Activated T-cell treated with anti-CD3 and anti-CD28 coated beads, Interleukin-2, amount 50 U/mL, for 72 hours (primary cell): ENCODE results near the gene TRIM61. TPM values are rescaled to one million over a fixed set of nuclear protein-coding genes. Genes with fewer than 3 reads are reported as not detected.
A peak's percentile ranks its signal among the peaks of the same experiment; 100 is the strongest.
"Not testable (repeated sequence)": the region's sequence is repeated elsewhere in the genome, so short reads cannot be mapped to it uniquely, and the experiment has no call there.

ENCODE experiments used
- ATAC-seq, 2 donors: fragments of 150-1000 bp; cut with Tn5 transposase; replicated peaks in 1 of 2; 2 replicates each; pipeline ENCODE4 v1.10.0; 2021; ENCODE audit warnings: moderate library complexity in 2 of 2, mild to moderate bottlenecking in 1 of 2
- DNase-seq, 2 donors: peaks; one replicate each; pipeline ENCODE4 v3.0.0; 2021 to 2022; ENCODE audit warnings: mixed read lengths in 1 of 2
- H3K27ac Mint-ChIP-seq: one replicate; pipeline ENCODE4 v1.8.0; 2022; ENCODE audit warnings: mild to moderate bottlenecking, moderate library complexity, mixed read lengths
- H3K27me3 Mint-ChIP-seq: one replicate; pipeline ENCODE4 v1.8.0; 2022; ENCODE audit warnings: low read depth, mixed read lengths
- H3K36me3 Mint-ChIP-seq, 2 donors: one replicate each; pipeline ENCODE4 v1.8.0; 2022; ENCODE audit warnings: mixed read lengths in 2 of 2, mild to moderate bottlenecking in 1 of 2; ENCODE audit not compliant: insufficient read depth in 2 of 2
- H3K4me1 Mint-ChIP-seq: one replicate; pipeline ENCODE4 v1.8.0; 2022; ENCODE audit warnings: low read depth, mixed read lengths
- H3K4me3 Mint-ChIP-seq, 2 donors: one replicate each; pipeline ENCODE4 v1.8.0; 2022; ENCODE audit warnings: mild to moderate bottlenecking in 2 of 2, mixed read lengths in 2 of 2, moderate library complexity in 2 of 2
- H3K9me3 Mint-ChIP-seq, 2 donors: one replicate each; pipeline ENCODE4 v1.8.0; 2022; ENCODE audit warnings: mixed read lengths in 2 of 2
- total RNA-seq, 2 donors: library from RNA; stranded (reverse); gene quantifications; one replicate each; pipeline ENCODE4 v1.2.3, GENCODE V29; 2022

TRIM61 gene
- total RNA-seq, 2 donors from 2014 or later = 1.2 to 1.8 TPM

DNA sequence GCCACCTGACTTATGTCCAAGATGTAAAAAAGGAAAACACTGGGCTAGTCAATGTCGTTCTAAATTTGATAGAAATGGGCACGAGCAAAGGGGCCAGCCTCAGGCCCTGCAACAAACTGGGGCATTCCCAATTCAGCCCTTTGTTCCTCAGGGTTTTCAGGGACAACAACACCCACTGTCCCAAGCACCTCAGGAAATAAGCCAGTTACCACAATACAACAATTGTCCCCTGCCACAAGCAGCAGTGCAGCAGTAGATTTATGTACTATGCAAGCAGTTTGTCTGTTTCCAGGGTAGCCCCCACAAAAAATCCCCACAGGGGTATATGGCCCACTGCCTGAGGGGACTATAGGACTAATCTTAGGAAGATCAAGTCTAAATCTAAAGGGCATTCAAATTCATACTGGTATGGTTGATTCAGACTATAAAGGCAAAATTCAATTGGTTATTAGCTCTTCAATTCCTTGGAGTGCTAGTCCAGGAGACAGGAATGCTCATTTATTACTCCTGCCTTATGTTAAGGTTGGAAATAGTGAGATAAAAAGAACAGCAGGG is 21.1 kb upstream of the TRIM61 start:
- H3K4me3 Mint-ChIP-seq, DNase-seq, H3K9me3 Mint-ChIP-seq, H3K27ac Mint-ChIP-seq, H3K4me1 Mint-ChIP-seq, ATAC-seq, H3K36me3 Mint-ChIP-seq: not testable (repeated sequence)
- peaks cover 34% of the 10 kb centered on the region for H3K27me3 Mint-ChIP-seq

DNA sequence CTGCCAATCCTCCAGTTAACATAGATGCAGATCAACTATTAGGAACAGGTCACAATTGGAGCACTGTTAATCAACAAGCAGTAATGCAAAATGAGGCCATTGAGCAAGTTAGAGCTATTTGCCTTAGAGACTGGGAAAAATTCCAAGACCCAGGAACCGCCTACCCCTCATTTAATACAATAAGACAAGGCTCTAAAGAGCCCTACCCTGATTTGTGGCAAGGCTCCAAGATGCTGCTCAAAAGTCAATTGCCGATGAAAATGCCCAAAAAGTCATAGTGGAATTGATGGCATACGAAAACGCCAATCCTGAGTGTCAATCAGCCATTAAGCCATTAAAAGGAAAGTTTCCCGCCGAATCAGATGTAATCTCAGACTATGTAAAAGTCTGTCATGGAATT is 20.5 kb upstream of the TRIM61 start:
- Mint-ChIP-seq H3K9me3 (no peaks in the 10 kb centered on the region), H3K36me3 (no peaks in the 10 kb centered on the region), H3K27me3 (peaks cover 34% of the 10 kb centered on the region), H3K4me3 (no peak overlapping the region), H3K27ac (no peak overlapping the region), H3K4me1 (no peaks in the 10 kb centered on the region)
- ATAC-seq (no peak), DNase-seq (no peak)

DNA sequence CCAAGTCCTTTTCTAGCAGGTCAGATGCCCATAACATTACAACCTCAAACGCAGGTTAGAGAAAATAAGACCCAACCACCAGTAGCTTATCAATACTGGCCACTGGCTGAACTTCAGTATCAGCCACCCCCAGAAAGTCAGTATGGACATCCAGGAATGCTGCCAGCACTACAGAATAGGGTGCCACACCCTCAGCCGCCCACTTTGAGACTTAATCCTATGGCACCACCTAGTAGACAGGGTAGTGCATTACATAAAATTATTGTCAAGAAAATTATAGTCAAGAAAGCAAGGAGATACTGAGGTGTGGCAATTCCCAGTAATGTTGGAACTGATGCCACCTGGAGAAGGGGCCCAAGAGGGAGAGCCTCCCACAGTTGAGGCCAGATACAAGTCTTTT is 19.9 kb upstream of the TRIM61 start:
- H3K27ac Mint-ChIP-seq = no peak overlapping the region
- H3K27me3 Mint-ChIP-seq = peaks cover 30% of the 10 kb centered on the region
- H3K4me3 Mint-ChIP-seq = no peak overlapping the region
- H3K36me3 Mint-ChIP-seq = no peaks in the 10 kb centered on the region
- ATAC-seq (no peak), DNase-seq (no peak)
- H3K4me1 Mint-ChIP-seq = no peaks in the 10 kb centered on the region
- no peaks in the 10 kb centered on the region for H3K9me3 Mint-ChIP-seq

DNA sequence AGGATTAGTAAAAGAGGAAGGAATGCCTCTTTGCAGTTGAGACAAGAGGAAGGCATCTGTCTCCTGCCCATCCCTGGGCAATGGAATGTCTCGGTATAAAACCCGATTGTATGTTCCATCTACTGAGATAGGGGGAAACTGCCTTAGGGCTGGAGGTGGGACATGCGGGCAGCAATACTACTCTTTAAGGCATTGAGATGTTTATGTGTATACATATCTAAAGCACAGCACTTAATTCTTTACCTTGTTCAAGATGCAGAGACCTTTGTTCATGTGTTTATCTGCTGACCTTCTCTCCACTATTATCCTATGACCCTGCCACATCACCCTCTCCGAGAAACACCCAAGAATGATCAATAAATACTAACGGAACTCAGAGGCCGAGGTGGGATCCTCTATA is 18.7 kb upstream of the TRIM61 start:
- H3K4me1 Mint-ChIP-seq, H3K9me3 Mint-ChIP-seq, H3K4me3 Mint-ChIP-seq, H3K27ac Mint-ChIP-seq, DNase-seq, H3K36me3 Mint-ChIP-seq, ATAC-seq: not testable (repeated sequence)
- H3K27me3 Mint-ChIP-seq = peaks cover 33% of the 10 kb centered on the region

DNA sequence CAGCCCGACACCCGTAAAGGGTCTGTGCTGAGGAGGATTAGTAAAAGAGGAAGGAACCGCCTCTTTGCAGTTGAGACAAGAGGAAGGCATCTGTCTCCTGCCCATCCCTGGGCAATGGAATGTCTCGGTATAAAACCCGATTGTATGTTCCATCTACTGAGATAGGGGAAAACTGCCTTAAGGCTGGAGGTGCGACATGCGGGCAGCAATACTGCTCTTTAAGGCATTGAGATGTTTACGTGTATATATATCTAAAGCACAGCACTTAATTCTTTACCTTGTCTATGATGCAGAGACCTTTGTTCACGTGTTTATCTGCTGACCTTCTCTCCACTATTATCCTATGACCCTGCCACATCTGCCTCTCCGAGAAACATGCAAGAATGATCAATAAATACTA is 13.3 kb upstream of the TRIM61 start:
- not testable (repeated sequence) for H3K36me3 Mint-ChIP-seq, H3K27me3 Mint-ChIP-seq, DNase-seq, H3K4me1 Mint-ChIP-seq, H3K27ac Mint-ChIP-seq, H3K4me3 Mint-ChIP-seq, ATAC-seq, H3K9me3 Mint-ChIP-seq

DNA sequence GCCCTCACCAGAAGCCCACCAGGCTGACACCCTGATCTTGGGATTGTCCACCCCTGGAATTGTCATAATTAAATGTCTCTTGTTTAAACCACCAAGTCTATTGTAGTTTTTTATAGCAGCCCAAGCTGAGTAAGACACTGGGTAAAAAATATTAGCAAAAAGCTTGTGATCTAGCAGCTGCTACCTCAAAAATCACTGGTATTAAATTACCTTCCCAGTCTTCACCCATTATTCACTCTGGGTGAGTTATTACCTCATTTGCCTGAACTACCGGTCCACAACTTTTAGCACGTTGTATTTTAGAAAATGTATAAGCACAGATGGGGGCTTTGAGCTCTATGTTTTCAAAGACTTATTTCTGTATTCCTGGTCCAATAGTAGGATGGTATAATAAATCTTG is 12.0 kb upstream of the TRIM61 start:
- Mint-ChIP-seq H3K4me1 (no peaks in the 10 kb centered on the region), H3K9me3 (no peaks in the 10 kb centered on the region), H3K27me3 (peaks cover 10% of the 10 kb centered on the region), H3K4me3 (no peak overlapping the region), H3K36me3 (no peaks in the 10 kb centered on the region), H3K27ac (no peak overlapping the region)
- DNase-seq (no peak), ATAC-seq (no peak)

DNA sequence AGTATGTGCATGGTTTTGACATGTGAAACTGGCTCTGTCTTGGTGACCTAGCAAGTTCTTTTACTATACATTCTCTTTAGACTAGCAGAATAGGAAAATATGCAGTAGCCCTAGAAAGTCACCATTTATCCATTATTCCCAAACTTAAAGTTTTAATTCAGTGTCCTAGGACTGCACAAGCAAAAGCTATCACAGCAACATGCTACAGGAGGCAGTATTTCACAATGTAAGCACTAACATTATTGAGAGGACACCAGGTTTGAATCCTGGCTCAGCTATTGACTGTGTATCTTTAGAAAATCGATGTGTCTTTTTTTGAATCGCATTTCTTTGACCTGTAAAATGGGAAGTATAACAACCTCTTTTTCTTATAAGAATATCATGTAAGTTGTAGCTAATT is 5.5 kb downstream of the TRIM61 start:
- not testable (repeated sequence) for H3K36me3 Mint-ChIP-seq, H3K27ac Mint-ChIP-seq

DNA sequence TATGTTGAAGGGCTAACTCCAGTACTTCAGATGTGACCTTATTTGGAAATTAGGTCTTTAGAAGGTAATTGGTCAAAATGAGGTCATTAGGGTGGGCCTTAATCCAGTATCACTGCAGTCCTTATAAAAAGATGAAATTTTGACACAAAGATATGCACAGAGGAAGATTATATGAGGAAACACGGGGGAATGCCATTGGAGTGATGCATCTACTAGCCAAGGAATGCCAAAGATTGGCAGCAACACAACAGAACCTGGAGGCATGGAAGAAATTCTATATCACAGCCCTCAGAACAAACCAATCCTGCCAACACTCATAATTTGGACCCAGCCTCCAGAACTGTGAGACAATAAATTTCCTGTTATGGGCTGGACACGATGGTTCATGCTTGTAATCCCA is 17.6 kb downstream of the TRIM61 start:
- no peak overlapping the region for H3K27ac Mint-ChIP-seq
- no peak overlapping the region for H3K4me3 Mint-ChIP-seq
- no peak for DNase-seq
- H3K4me1 Mint-ChIP-seq = peaks cover 19% of the 10 kb centered on the region
- no peak for ATAC-seq
- H3K27me3 Mint-ChIP-seq = peaks cover 13% of the 10 kb centered on the region
- H3K36me3 Mint-ChIP-seq = peaks cover 5 to 11% of the 10 kb centered on the region in 2 donors
- H3K9me3 Mint-ChIP-seq = peaks cover 3 to 7% of the 10 kb centered on the region in 2 donors

More for the DNA sequence above, 5.5 kb downstream of the TRIM61 start:
- H3K27me3 Mint-ChIP-seq, H3K4me1 Mint-ChIP-seq, H3K9me3 Mint-ChIP-seq, DNase-seq, H3K4me3 Mint-ChIP-seq, ATAC-seq: not testable (repeated sequence)

DNA sequence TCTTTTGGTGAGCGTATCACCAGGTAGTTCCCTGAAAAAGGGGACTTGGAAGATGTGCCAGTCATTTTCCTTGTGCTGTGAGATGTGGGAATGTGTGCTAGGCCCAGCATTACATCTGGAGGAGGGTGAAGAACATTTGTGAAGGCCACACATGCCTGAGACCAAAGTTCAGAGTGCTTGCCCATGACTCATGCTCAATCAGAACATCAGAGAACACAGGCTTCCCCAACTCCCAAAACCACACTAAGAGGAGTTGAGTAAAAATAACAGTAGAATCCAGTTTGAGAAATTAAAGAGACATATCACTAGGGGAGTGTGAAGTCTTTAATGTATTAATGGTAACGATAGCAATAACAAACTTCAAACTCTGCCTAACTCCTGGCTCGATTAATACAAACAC is 18.0 kb downstream of the TRIM61 start:
- Mint-ChIP-seq H3K4me1 (peaks cover 19% of the 10 kb centered on the region), H3K36me3 (peaks cover 5 to 11% of the 10 kb centered on the region in 2 donors), H3K27me3 (peaks cover 13% of the 10 kb centered on the region)
- not testable (repeated sequence) for H3K4me3 Mint-ChIP-seq, DNase-seq, ATAC-seq, H3K27ac Mint-ChIP-seq, H3K9me3 Mint-ChIP-seq

DNA sequence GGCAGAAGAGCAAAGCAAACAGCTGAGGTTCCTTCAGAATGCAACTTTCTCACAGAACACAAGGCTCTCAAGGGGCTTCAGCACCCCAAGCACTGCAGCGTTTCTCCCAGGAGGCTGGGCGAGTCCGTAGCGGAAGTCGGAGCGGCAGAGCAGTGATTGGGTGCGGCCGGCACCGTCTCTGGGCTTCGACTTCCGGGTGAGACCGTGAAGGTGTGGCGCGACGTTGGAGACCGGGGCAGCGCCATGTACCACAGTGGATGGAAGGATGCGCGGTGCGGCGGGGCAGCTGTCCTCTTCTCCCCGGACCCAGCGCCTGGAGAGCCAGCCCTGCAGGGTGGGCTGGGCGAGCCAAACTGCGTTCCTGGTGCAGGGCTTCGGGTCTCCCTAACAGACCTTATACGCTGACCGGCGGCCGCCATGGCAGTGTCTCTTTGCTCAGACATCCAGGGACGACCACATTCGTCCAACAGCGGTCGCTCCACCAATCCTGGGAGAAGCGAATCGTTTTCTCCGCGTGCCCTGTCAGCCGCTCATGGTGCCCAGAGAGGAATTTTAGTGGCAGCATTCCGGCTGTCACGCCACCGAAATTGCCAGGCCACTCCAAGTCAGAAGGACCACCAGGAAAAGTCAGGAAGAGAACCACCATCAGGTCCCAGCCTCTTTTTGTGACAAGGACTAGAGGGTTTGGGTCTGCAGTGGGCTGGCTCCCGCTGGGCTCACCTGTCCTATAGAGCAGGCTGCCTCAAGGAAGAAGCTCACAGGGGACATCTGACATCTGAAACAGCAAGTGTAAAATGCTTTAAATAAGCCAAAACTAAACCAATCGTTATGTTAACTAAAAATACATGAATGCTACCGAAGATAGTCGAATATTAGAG is 20.5 kb downstream of the TRIM61 start:
- Mint-ChIP-seq H3K27ac (peak overlapping the region; percentile 80), H3K4me3 (peak overlapping the region; percentile 98 to 99), H3K4me1 (peaks cover 19% of the 10 kb centered on the region), H3K9me3 (peaks cover 3 to 9% of the 10 kb centered on the region in 2 donors), H3K36me3 (peaks cover 5 to 11% of the 10 kb centered on the region in 2 donors), H3K27me3 (peaks cover 19% of the 10 kb centered on the region)
- ATAC-seq (peak; percentile 100), DNase-seq (peak; percentile 80 to 87)

DNA sequence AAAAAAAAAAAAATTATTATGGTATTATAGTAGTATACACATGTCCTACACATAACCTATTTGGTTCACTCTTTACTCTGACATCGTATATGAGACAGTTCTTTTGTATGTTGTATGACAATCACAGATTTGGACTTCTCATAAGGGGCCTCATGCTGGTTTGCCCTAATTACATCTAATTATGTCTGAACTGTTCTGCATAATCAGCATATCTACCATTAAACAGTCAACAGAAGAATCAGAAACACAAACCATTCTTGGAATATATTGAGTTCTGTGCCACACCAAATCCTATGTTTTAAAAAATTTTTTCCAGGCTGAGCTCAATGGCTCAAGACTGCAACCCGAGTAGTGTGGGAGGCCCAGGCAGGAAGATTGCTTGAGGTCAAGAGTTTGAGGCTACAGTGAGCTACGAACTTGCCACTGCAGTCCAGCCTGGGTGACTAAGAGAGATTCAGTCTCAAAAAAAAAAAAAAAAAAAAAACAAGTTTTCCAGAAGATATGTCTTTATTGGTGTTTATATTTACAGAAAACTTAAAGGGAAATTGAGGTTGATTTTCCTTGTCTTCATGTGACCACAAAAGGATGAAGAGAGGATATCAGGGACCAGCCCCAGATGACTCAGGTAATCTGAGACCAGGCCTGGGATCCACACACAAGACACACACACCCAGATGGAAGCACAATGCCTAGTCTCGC is 22.2 kb downstream of the TRIM61 start:
- DNase-seq (no peak), ATAC-seq (no peak)
- Mint-ChIP-seq H3K4me3 (peak overlapping the region; percentile 27 to 37), H3K27me3 (peaks cover 28% of the 10 kb centered on the region), H3K36me3 (peaks cover 5 to 11% of the 10 kb centered on the region in 2 donors), H3K9me3 (peaks cover 3 to 9% of the 10 kb centered on the region in 2 donors), H3K4me1 (peaks cover 19% of the 10 kb centered on the region), H3K27ac (no peak overlapping the region)

DNA sequence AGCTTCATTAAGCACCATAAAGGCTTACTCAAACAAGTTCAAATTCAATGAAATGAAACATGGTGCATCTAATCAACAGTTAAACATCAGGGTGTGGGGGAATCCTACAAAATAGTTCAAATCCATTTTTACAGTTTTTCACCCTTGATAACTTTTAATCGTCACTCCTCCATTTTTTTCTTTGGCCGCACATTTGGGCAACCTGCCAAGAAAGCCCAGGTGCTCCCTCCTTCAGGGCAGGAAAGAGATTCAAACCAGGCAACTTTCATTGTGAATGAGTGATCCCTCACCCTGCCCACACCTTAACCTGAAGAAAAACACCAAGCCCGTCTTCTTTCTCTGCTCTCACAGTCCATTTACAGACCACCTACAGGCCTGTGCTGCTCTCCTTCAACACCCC is 24.9 kb downstream of the TRIM61 start:
- DNase-seq (no peak), ATAC-seq (no peak)
- Mint-ChIP-seq H3K27ac (no peak overlapping the region), H3K27me3 (peaks cover 42% of the 10 kb centered on the region), H3K4me1 (peaks cover 12% of the 10 kb centered on the region), H3K9me3 (peaks cover 3 to 5% of the 10 kb centered on the region in 2 donors), H3K4me3 (no peak overlapping the region), H3K36me3 (peaks cover 5 to 11% of the 10 kb centered on the region in 2 donors)

DNA sequence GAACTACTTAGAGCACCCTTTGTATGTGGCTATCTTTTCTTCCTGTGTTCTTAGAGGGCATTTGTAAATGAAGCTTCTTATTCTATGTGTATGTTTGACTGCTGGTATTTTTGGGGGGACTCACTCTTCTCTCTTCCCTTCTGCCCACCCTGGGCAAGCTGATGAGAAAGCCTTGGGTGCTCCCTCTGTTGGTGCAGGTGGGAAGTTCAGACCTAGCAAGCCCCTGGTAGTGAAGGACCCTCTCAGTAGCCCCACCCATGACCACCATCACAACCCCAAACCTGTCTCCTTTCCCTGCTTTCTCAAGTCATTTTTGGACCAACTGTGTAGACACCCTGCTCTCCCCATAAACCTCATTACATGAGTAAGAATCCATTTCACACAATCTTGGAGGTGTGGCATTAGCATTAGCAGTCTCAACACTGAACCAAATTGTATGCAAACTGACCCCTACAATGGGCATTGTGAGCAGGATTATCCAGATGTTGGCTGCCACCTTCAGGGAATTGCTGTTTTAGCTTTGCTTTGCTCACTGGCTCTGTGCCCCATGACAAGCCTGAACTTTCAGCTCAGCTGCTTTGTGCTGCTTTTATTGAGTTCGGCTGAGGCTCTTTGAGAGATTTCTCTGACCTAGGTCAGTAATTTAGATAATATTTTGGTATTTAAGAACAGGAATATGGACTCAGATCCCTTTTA is 27.9 kb downstream of the TRIM61 start:
- Mint-ChIP-seq H3K4me1 (no peaks in the 10 kb centered on the region), H3K36me3 (no peaks in the 10 kb centered on the region), H3K27me3 (peaks cover 45% of the 10 kb centered on the region), H3K4me3 (no peak overlapping the region), H3K9me3 (peaks cover 0 to 2% of the 10 kb centered on the region in 2 donors), H3K27ac (no peak overlapping the region)
- ATAC-seq (no peak), DNase-seq (no peak)
